Measurements from ENCODE around the gene DSP.

DNA sequence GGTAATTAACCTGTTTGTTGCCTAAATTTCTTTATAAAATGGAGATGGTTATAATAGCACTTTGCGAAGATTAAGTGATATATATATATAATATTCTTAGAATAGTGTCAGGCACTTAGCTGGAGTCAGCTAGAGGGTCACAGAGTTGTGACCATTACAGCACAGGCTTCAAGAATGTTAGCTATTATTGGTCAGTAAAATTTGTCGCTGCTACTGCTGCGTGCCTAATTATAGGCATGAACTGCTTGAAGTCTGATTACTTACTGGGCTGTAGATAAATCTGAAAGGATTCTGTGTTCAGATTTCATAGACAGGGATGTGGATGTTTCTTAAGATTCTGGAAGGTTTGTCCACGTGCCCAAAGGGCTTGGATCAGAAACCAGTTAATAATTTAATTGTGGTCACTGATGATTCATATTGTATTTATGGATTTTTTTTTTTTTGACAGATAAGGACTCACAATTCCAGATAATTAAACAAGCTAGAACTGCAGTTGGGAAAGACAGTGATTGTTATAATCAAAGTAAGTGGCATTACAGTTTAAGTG lies 53.2 kb downstream of the DSP start:
- TF ChIP-seq, protein P1, sequence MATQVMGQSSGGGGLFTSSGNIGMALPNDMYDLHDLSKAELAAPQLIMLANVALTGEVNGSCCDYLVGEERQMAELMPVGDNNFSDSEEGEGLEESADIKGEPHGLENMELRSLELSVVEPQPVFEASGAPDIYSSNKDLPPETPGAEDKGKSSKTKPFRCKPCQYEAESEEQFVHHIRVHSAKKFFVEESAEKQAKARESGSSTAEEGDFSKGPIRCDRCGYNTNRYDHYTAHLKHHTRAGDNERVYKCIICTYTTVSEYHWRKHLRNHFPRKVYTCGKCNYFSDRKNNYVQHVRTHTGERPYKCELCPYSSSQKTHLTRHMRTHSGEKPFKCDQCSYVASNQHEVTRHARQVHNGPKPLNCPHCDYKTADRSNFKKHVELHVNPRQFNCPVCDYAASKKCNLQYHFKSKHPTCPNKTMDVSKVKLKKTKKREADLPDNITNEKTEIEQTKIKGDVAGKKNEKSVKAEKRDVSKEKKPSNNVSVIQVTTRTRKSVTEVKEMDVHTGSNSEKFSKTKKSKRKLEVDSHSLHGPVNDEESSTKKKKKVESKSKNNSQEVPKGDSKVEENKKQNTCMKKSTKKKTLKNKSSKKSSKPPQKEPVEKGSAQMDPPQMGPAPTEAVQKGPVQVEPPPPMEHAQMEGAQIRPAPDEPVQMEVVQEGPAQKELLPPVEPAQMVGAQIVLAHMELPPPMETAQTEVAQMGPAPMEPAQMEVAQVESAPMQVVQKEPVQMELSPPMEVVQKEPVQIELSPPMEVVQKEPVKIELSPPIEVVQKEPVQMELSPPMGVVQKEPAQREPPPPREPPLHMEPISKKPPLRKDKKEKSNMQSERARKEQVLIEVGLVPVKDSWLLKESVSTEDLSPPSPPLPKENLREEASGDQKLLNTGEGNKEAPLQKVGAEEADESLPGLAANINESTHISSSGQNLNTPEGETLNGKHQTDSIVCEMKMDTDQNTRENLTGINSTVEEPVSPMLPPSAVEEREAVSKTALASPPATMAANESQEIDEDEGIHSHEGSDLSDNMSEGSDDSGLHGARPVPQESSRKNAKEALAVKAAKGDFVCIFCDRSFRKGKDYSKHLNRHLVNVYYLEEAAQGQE (IDR thresholded peaks at IDR 0.05; ENCODE audit: insufficient replicate concordance, low read depth), result no peak
- TF ChIP-seq, protein P2, sequence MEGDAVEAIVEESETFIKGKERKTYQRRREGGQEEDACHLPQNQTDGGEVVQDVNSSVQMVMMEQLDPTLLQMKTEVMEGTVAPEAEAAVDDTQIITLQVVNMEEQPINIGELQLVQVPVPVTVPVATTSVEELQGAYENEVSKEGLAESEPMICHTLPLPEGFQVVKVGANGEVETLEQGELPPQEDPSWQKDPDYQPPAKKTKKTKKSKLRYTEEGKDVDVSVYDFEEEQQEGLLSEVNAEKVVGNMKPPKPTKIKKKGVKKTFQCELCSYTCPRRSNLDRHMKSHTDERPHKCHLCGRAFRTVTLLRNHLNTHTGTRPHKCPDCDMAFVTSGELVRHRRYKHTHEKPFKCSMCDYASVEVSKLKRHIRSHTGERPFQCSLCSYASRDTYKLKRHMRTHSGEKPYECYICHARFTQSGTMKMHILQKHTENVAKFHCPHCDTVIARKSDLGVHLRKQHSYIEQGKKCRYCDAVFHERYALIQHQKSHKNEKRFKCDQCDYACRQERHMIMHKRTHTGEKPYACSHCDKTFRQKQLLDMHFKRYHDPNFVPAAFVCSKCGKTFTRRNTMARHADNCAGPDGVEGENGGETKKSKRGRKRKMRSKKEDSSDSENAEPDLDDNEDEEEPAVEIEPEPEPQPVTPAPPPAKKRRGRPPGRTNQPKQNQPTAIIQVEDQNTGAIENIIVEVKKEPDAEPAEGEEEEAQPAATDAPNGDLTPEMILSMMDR (IDR thresholded peaks at IDR 0.05; ENCODE audit: insufficient read depth, low read length), result no peak
